Common myeloid progenitor, CD34-positive (primary cell): ENCODE measurements around the gene PLCD1.

ENCODE experiments used
- CTCF ChIA-PET: fragments of 350-600 bp; sonication (Branson Sonifier 250); formaldehyde crosslinking; loops from one replicate; lab custom pipeline; 2021; ENCODE audit warnings: antibody characterized with exemption; lab: Charles Lee
- POLR2A ChIA-PET: fragments of 350-600 bp; sonication (Branson Sonifier 250); formaldehyde crosslinking; loops from one replicate; lab custom pipeline; 2021; ENCODE audit warnings: antibody characterized with exemption; lab: Charles Lee
- DNase-seq, 3 donors: peaks; one replicate each; pipeline versions ENCODE4 v3.0.0 to v3.0.0-alpha.2; 2013
- H3K27ac ChIP-seq, 2 experiments: 1 replicate in 1 of 2; 2 replicates in 1 of 2; pipeline ENCODE4 v1.7.0; 2013; ENCODE audit warnings: inconsistent platforms in 2 of 2, low read length in 2 of 2, mild to moderate bottlenecking in 2 of 2, low read depth in 1 of 2, moderate library complexity in 1 of 2; ENCODE audit not compliant: severe bottlenecking in 2 of 2, insufficient read depth in 1 of 2, poor library complexity in 1 of 2
- H3K27me3 ChIP-seq, 5 experiments: replicated peaks in 2 of 5; 1 replicate in 3 of 5; 2 replicates in 2 of 5; pipeline versions ENCODE4 v1.6.1 to v1.7.0; 2013; ENCODE audit warnings: low read length in 4 of 5, mild to moderate bottlenecking in 2 of 5, moderate library complexity in 2 of 5, inconsistent platforms in 1 of 5; ENCODE audit not compliant: insufficient read depth in 5 of 5, control insufficient read depth in 4 of 5
- H3K36me3 ChIP-seq, 4 experiments: 1 replicate in 2 of 4; 2 replicates in 2 of 4; pipeline versions ENCODE4 v1.6.1 to v1.7.0; 2013; ENCODE audit warnings: low read length in 3 of 4, control low read depth in 1 of 4, mild to moderate bottlenecking in 1 of 4; ENCODE audit not compliant: control insufficient read depth in 4 of 4, insufficient read depth in 4 of 4
- H3K4me1 ChIP-seq, 4 experiments: 1 replicate in 3 of 4; 2 replicates in 1 of 4; pipeline versions ENCODE4 v1.6.1 to v1.7.1; 2013; ENCODE audit warnings: low read length in 3 of 4, mild to moderate bottlenecking in 3 of 4, control low read depth in 1 of 4, inconsistent platforms in 1 of 4, moderate library complexity in 1 of 4; ENCODE audit not compliant: control insufficient read depth in 4 of 4, insufficient read depth in 4 of 4; ENCODE audit errors: control extremely low read depth in 1 of 4
- H3K4me3 ChIP-seq, 7 experiments: 1 replicate in 4 of 7; 2 replicates in 3 of 7; pipeline versions ENCODE4 v1.5.1 to v1.7.0; 2013; ENCODE audit warnings: mild to moderate bottlenecking in 7 of 7, low read length in 6 of 7, moderate library complexity in 6 of 7, inconsistent platforms in 2 of 7, low read depth in 2 of 7, control low read depth in 1 of 7; ENCODE audit not compliant: insufficient read depth in 4 of 7, control insufficient read depth in 1 of 7; ENCODE audit errors: extremely low read depth in 1 of 7
- H3K9me3 ChIP-seq, 5 experiments: 1 replicate in 4 of 5; 2 replicates in 1 of 5; pipeline versions ENCODE4 v1.6.1 to v1.7.1; 2013; ENCODE audit warnings: low read length in 4 of 5, mild to moderate bottlenecking in 2 of 5, inconsistent platforms in 1 of 5, low read depth in 1 of 5, moderate library complexity in 1 of 5; ENCODE audit not compliant: control insufficient read depth in 4 of 5, insufficient read depth in 2 of 5; ENCODE audit errors: control extremely low read depth in 1 of 5
- WGBS: methylation state at CpG from one replicate; pipeline ENCODE4 v1.1.5; 2013; ENCODE audit not compliant: insufficient coverage; 5-methylcytosine and 5-hydroxymethylcytosine counted together

PLCD1 gene

DNA sequence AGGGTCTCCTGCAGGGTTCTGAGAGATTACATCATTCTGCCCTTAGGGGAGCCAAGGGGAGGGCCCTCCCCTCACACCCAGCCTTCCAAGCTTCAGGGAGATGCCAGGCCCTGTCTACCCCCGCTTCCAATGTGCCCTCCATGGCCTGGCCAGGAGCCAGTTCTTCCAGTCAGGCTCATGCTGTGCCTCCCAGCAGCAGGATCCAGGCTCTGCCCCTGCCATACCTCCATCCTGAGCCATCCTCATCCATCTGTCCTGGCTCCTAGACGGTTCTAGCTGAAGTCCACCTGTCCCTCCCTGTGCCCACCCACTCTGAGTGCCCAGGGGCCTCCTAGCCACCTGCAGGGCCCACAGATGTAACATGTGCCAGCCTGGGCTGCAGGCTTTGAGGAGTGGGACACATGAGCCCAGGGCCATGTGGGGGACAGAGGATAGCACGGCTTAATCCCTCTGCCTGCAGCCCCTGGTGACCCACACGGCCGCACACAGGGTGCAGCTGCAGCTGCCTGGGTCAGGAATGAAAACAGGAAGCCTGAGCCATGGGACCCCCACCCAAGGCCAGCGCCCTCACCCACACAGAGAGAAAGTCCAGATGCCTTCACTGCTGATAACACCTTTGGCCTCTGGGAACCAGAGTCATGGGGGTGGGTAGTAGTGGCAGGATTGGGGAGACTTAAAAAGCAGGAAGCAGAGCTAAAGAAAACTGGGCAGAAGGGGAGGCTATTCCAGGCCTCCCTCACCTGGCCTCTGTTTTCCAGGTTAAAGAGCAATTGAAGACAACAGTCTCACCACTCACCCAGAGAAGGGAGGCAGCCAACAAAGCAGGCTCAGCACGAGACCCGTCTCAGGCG lies 11.8 kb downstream of the PLCD1 start:
- H3K9me3 ChIP-seq: peaks cover 0 to 7% (median 3%) of the 10 kb centered on the region in 5 experiments
- no peak overlapping the region for H3K4me3 ChIP-seq
- no peaks in the 10 kb centered on the region for H3K27me3 ChIP-seq
- WGBS: 96% methylated on average over 9 of the region's 9 CpGs
- no peak for DNase-seq
- H3K4me1 ChIP-seq: no peaks in the 10 kb centered on the region
- CTCF ChIA-PET: interaction anchor here (6.1 kb wide), 1 partner anchor 14 kb away, joined by 50 read pairs; no protein-coding TSS in a partner anchor
- POLR2A ChIA-PET: no interaction called here
- peaks cover 3 to 26% (median 7%) of the 10 kb centered on the region in 4 experiments for H3K36me3 ChIP-seq
- peak overlapping the region in 1 of 2 experiments; percentile 50 for H3K27ac ChIP-seq

DNA sequence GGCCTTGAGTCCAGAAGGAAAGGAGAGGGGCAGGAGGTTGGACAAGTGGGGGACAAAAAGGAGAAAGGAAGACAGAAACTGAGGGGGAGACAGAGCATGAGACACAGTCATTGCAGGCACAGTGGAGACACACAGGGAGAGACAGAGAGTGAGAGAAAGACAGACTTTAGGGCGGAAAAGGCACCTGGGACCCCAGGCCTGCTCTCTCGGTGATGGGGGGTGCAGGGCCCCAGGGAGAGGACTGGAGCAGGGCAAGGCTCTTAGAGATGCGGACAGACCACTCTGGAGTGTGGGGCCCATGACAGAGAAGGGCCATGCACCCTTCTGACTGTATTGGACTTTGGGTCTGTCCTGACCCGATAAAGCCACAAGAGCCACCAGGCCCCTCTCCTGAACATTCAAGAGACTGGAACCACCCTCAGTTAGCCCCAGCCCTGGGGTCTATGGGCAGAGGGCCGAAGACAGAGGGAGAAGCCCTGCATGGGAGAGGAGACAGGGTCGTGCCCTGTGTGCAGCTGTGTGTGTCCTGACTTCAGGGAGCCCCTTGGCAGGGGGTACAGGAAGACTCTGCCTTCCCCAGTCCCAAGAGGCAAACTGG lies 12.5 kb downstream of the PLCD1 start:
- no peak for DNase-seq
- ChIA-PET POLR2A (no interaction called here), CTCF (interaction anchor here (1.4 to 1.9 kb wide), 2 partner anchors 13 to 20 kb away, joined by 3 to 6 read pairs; no protein-coding TSS in a partner anchor)
- Histone ChIP-seq H3K27ac (no peak overlapping the region), H3K4me3 (no peak overlapping the region), H3K36me3 (peaks cover 3 to 26% (median 7%) of the 10 kb centered on the region in 4 experiments), H3K4me1 (no peaks in the 10 kb centered on the region), H3K27me3 (no peaks in the 10 kb centered on the region), H3K9me3 (peaks cover 0 to 7% (median 3%) of the 10 kb centered on the region in 5 experiments)
- 75% methylated on average over 6 of the region's 6 CpGs for WGBS

DNA sequence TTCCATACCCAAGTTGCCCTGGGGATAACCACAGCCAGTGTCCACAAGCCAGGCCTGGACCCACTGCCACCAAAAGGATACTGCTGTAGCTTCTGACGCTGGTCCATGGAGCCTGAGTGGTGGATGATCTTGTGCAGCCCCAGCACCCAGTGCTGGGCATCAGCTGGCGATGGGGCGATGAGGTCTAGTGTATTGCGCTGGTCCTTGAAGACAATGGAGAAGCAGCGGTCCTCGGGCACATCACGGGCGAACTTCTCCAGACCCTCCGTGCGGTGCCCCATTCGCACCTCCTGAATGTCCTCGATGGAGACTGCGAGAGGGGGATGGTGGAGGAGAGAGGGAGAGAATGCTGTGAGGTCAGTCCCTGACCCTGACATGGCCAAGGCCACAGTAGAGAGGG lies 13.0 kb downstream of the PLCD1 start:
- peaks cover 0 to 7% (median 3%) of the 10 kb centered on the region in 5 experiments for H3K9me3 ChIP-seq
- WGBS: 100% methylated on average over 13 of the region's 13 CpGs
- H3K27me3 ChIP-seq: no peaks in the 10 kb centered on the region
- DNase-seq: no peak
- ChIA-PET POLR2A (no interaction called here), CTCF (interaction anchor here (1.4 to 1.9 kb wide), 2 partner anchors 13 to 19 kb away, joined by 3 to 6 read pairs; no protein-coding TSS in a partner anchor)
- H3K27ac ChIP-seq: no peak overlapping the region
- peaks cover 3 to 26% (median 7%) of the 10 kb centered on the region in 4 experiments for H3K36me3 ChIP-seq
- H3K4me3 ChIP-seq: no peak overlapping the region
- H3K4me1 ChIP-seq: no peaks in the 10 kb centered on the region

DNA sequence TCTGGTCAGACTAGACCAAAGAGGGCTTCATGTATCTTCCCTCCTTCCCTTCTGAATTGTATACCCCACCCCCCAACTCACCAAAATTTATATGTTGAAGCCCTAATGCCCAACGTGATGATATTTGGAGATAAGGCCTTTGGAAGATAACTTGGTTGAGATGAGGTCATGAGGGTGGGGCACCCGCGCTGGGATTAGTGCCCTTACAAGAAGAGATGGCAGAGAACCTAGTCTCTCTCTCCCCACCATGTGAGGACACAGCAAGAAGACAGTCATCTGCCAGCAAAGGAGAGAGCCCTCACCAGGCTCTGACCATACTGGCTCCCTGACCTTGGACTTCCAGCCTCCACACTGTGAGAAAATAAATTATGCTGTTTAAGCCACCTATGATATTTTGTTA lies 13.5 kb downstream of the PLCD1 start:
- no peak for DNase-seq
- POLR2A ChIA-PET: interaction anchor here (0.5 kb wide), 1 partner anchor 9 kb away, joined by 3 read pairs; no protein-coding TSS in a partner anchor
- H3K36me3 ChIP-seq: peaks cover 3 to 26% (median 7%) of the 10 kb centered on the region in 4 experiments

DNA sequence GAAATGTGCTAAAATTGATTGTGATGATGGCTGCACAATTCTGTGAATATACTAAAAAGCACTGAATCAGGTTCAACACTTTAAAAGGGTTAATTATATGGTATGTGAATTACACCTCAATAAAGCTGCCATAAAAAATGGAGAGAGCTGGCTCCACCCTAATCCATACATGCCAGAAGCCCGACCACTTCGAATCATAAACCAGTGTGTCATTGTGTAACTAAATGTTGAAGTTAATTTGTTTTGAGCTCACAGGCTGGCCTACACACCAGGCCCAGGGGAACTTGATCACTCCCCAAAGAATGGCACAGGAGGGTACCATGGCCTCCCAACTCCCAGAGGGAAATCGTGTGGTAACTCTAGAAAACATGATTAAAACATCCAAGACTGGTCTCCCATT lies 14.0 kb downstream of the PLCD1 start:
- CTCF ChIA-PET: interaction anchor here (0.9 to 2.2 kb wide), 5 partner anchors 10 to 18 kb away, joined by 3 to 6 read pairs (median 5); no protein-coding TSS in a partner anchor
- H3K36me3 ChIP-seq: peaks cover 3 to 26% (median 7%) of the 10 kb centered on the region in 4 experiments
- no peaks in the 10 kb centered on the region for H3K27me3 ChIP-seq
- DNase-seq: no peak
- peaks cover 0 to 7% (median 3%) of the 10 kb centered on the region in 5 experiments for H3K9me3 ChIP-seq
- 100% methylated on average over 1 of the region's 3 CpGs for WGBS
- POLR2A ChIA-PET: interaction anchor here (0.5 kb wide), 1 partner anchor 9 kb away, joined by 3 read pairs; no protein-coding TSS in a partner anchor
- H3K4me1 ChIP-seq: no peaks in the 10 kb centered on the region
- no peak overlapping the region for H3K4me3 ChIP-seq
- H3K27ac ChIP-seq: no peak overlapping the region

More for the DNA sequence above, 13.5 kb downstream of the PLCD1 start:
- Histone ChIP-seq H3K4me1 (no peaks in the 10 kb centered on the region), H3K27ac (no peak overlapping the region), H3K4me3 (no peak overlapping the region), H3K27me3 (no peaks in the 10 kb centered on the region), H3K9me3 (peaks cover 0 to 7% (median 3%) of the 10 kb centered on the region in 5 experiments)
- WGBS: 93% methylated on average over 2 of the region's 3 CpGs
- CTCF ChIA-PET: interaction anchor here (0.9 to 1.9 kb wide), 4 partner anchors 11 to 19 kb away, joined by 3 to 6 read pairs (median 4); no protein-coding TSS in a partner anchor

DNA sequence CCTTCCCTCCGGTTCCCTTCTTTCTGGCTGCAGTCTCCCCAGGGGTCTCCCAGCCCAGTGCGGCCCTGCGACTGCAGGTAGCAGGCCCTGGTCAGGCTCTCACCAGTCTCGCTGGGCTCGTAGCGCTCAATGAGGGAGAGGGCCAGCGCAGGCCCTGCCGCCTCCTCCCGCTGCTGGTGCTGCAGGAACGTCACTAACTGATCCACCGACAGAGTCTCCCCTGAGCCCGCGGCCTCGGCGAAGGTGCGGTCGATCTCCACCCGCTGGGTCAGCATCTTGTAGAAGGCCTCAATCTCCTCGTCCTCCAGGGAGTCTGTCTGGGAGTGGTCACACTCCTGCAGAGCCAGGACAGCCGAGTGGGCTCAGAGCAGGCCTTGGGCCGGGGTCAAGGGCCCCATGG lies 18.3 kb downstream of the PLCD1 start:
- Histone ChIP-seq H3K9me3 (peaks cover 0 to 3% (median 0%) of the 10 kb centered on the region in 5 experiments), H3K27me3 (no peaks in the 10 kb centered on the region), H3K4me1 (no peaks in the 10 kb centered on the region), H3K27ac (no peak overlapping the region), H3K36me3 (peaks cover 11 to 39% (median 22%) of the 10 kb centered on the region in 4 experiments), H3K4me3 (no peak overlapping the region)
- DNase-seq: no peak
- ChIA-PET CTCF (no interaction called here), POLR2A (no interaction called here)
- 98% methylated on average over 21 of the region's 21 CpGs for WGBS
